MM.1S (cell line): ENCODE measurements around the gene ST6GALNAC2.

Experiments
- DNase-seq: peaks from one replicate; pipeline ENCODE4 v3.0.0-alpha.2; 2015
- H2AFZ ChIP-seq: fragments of 300-600 bp; sonication (generic); 2 replicates; pipeline ENCODE4 v1.6.0; 2016; ENCODE audit warnings: antibody characterized with exemption, low read length
- H3F3A ChIP-seq: fragments of 300-600 bp; sonication (generic); 2 replicates; pipeline ENCODE4 v1.6.1; 2016; ENCODE audit warnings: mild to moderate bottlenecking, antibody characterized with exemption, low read length, moderate library complexity, mixed read lengths; ENCODE audit not compliant: insufficient read depth
- H3K27ac ChIP-seq: fragments of 300-600 bp; sonication (generic); 2 replicates; pipeline ENCODE4 v1.5.1; 2016; ENCODE audit warnings: mild to moderate bottlenecking, low read length
- H3K27me3 ChIP-seq: fragments of 300-600 bp; sonication (generic); replicated peaks from 2 replicates; pipeline ENCODE4 v1.6.0; 2016; ENCODE audit warnings: low read length; ENCODE audit not compliant: insufficient read depth
- H3K36me3 ChIP-seq: fragments of 300-600 bp; sonication (generic); replicated peaks from 2 replicates; pipeline ENCODE4 v1.6.1; 2016; ENCODE audit warnings: mild to moderate bottlenecking, low read length, mixed read lengths; ENCODE audit not compliant: insufficient read depth
- H3K4me1 ChIP-seq: fragments of 300-600 bp; sonication (generic); 2 replicates; pipeline ENCODE4 v1.6.1; 2016; ENCODE audit warnings: low read length, mixed read lengths
- H3K4me2 ChIP-seq: fragments of 300-600 bp; sonication (generic); 2 replicates; pipeline ENCODE4 v1.6.0; 2016; ENCODE audit warnings: low read depth, low read length
- H3K4me3 ChIP-seq: fragments of 300-600 bp; sonication (generic); 2 replicates; pipeline ENCODE4 v1.5.1; 2016; ENCODE audit warnings: low read length, mixed read lengths
- H3K79me2 ChIP-seq: fragments of 300-600 bp; sonication (generic); 2 replicates; pipeline ENCODE4 v1.6.1; 2016; ENCODE audit warnings: mixed run types, low read length, mixed read lengths
- H3K9ac ChIP-seq: fragments of 300-600 bp; sonication (generic); 2 replicates; pipeline ENCODE4 v1.6.1; 2016; ENCODE audit warnings: low read length, mixed read lengths
- H3K9me2 ChIP-seq: fragments of 300-600 bp; sonication (generic); replicated peaks from 2 replicates; pipeline ENCODE4 v1.6.1; 2016; ENCODE audit warnings: mild to moderate bottlenecking, low read length, mixed read lengths; ENCODE audit not compliant: insufficient read depth
- H3K9me3 ChIP-seq: fragments of 300-600 bp; sonication (generic); replicated peaks from 2 replicates; pipeline ENCODE4 v1.6.1; 2016; ENCODE audit warnings: mild to moderate bottlenecking, low read length, mixed read lengths; ENCODE audit not compliant: insufficient read depth
- H4K20me1 ChIP-seq: fragments of 300-600 bp; sonication (generic); 2 replicates; pipeline ENCODE4 v1.6.1; 2016; ENCODE audit warnings: mild to moderate bottlenecking, low read length, moderate library complexity, mixed read lengths; ENCODE audit not compliant: insufficient read depth
- EZH2 ChIP-seq: fragments of 300-600 bp; sonication (generic); optimal IDR thresholded peaks from 2 replicates; pipeline ENCODE3; 2017; ENCODE audit warnings: low read depth, mild to moderate bottlenecking, antibody characterized with exemption, low read length, mixed read lengths
- EZH2phosphoT487 ChIP-seq: fragments of 300-600 bp; sonication (generic); IDR thresholded peaks from 2 replicates; pipeline ENCODE4 v1.6.1; 2018; ENCODE audit warnings: antibody characterized with exemption, low read length
- TF ChIP-seq, protein P1 (sequence below): fragments of 300-600 bp; sonication (generic); IDR thresholded peaks from 2 replicates; pipeline ENCODE4 v1.5.1; 2016; ENCODE audit warnings: antibody characterized with exemption, low read length, mixed read lengths

Gene ST6GALNAC2

DNA sequence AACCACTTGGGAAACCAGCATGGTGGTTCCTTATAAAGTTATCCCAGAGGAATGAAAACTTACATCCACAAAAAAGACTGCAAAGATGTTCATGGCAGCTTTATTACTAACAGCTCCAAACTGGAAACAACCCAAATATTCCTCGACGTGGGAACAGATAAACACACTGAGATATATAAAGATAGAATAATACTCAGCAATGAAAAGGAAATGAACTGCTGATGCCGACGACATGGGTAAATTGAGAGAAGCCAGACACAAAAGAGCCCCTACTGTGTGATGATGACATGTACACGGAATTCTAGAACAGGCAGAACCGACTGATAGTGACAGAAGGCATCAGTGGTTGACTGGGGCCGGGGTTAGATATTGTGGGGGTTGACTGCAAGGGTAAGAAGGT, 36.1 kb downstream of the ST6GALNAC2 start:
- H4K20me1 ChIP-seq: no peaks in the 10 kb centered on the region
- H3K36me3 ChIP-seq: no peaks in the 10 kb centered on the region
- H3K4me1 ChIP-seq: no peaks in the 10 kb centered on the region
- H3K79me2 ChIP-seq: no peaks in the 10 kb centered on the region
- peaks cover 14% of the 10 kb centered on the region for H3K27me3 ChIP-seq
- H2AFZ ChIP-seq: no peak overlapping the region
- H3K4me3 ChIP-seq: no peak overlapping the region
- no peak overlapping the region for H3K9ac ChIP-seq
- DNase-seq: no peak
- H3F3A ChIP-seq: no peaks in the 10 kb centered on the region
- no peak overlapping the region for H3K27ac ChIP-seq
- H3K9me3 ChIP-seq: no peaks in the 10 kb centered on the region
- no peaks in the 10 kb centered on the region for H3K9me2 ChIP-seq
- TF ChIP-seq, protein P1, sequence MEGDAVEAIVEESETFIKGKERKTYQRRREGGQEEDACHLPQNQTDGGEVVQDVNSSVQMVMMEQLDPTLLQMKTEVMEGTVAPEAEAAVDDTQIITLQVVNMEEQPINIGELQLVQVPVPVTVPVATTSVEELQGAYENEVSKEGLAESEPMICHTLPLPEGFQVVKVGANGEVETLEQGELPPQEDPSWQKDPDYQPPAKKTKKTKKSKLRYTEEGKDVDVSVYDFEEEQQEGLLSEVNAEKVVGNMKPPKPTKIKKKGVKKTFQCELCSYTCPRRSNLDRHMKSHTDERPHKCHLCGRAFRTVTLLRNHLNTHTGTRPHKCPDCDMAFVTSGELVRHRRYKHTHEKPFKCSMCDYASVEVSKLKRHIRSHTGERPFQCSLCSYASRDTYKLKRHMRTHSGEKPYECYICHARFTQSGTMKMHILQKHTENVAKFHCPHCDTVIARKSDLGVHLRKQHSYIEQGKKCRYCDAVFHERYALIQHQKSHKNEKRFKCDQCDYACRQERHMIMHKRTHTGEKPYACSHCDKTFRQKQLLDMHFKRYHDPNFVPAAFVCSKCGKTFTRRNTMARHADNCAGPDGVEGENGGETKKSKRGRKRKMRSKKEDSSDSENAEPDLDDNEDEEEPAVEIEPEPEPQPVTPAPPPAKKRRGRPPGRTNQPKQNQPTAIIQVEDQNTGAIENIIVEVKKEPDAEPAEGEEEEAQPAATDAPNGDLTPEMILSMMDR: no peak
- TF ChIP-seq EZH2: no peak
- no peak for TF ChIP-seq EZH2phosphoT487
- no peak overlapping the region for H3K4me2 ChIP-seq

DNA sequence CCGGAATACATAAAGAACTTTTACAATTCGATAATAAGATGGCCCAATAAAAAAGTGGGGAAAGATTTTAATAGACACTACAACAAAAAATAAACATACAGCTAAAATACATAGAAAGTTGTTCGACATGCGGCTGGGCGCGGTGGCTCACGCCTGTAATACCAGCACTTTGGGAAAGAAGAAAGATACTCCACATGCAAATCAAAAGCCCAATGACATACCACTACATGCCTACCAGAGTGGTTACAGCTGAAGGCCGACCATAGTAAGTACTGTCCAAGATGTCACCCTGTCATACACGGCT, 36.5 kb downstream of the ST6GALNAC2 start:
- H4K20me1 ChIP-seq: no peaks in the 10 kb centered on the region
- no peak overlapping the region for H3K4me2 ChIP-seq
- H3K27ac ChIP-seq: no peak overlapping the region
- no peaks in the 10 kb centered on the region for H3K79me2 ChIP-seq
- no peak overlapping the region for H2AFZ ChIP-seq
- no peak overlapping the region for H3K9ac ChIP-seq
- H3F3A ChIP-seq: no peaks in the 10 kb centered on the region
- H3K9me2 ChIP-seq: no peaks in the 10 kb centered on the region
- peaks cover 18% of the 10 kb centered on the region for H3K27me3 ChIP-seq
- no peaks in the 10 kb centered on the region for H3K9me3 ChIP-seq
- DNase-seq: no peak
- no peaks in the 10 kb centered on the region for H3K4me1 ChIP-seq
- TF ChIP-seq EZH2phosphoT487 (no peak), EZH2 (no peak)
- TF ChIP-seq, protein P1: no peak
- no peak overlapping the region for H3K4me3 ChIP-seq
- H3K36me3 ChIP-seq: no peaks in the 10 kb centered on the region

DNA sequence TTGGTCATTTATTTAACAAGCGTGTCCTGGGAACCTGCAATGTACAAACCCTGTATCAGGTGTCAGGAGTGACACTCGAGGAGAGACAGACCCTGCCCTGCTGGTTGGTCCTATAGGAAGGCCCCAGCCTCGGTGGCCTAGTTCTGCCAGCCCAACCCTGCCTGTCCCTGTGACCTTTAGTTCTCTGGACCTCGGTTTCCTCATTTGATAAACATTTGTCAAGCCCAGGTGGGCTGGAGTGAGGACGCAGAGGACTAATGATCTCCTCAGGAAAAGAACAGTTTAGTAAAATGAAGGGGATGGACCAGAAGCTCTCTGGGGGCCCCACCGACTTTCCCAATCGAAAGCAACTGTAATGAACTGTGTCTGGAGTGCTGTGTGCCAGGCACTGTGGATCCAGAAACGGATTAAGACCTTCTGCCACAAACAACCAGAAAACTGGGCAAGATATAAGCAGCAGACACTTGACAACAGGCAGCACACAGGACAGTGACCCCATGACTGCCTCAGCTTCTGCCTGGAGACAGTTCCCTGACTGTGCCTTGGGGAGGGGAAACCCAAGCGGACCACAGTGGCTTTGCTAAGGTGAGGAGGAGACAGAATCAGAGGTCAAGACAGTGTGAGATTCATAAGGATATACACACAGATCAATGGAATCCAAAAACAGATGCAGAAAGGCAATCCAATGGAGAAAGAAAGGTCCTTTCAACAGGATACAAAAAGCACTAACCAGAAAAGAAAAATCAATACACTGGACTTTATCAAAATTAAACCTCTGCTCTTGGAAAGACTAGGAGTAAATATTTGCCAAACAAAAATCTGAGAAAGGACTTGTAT, 37.1 kb downstream of the ST6GALNAC2 start:
- Histone ChIP-seq H3K4me2 (no peak overlapping the region), H3K79me2 (no peaks in the 10 kb centered on the region), H2AFZ (no peak overlapping the region), H3K9me3 (no peaks in the 10 kb centered on the region), H4K20me1 (no peaks in the 10 kb centered on the region), H3K4me3 (no peak overlapping the region), H3F3A (no peaks in the 10 kb centered on the region), H3K4me1 (no peaks in the 10 kb centered on the region), H3K9ac (no peak overlapping the region), H3K36me3 (no peaks in the 10 kb centered on the region), H3K27me3 (peaks cover 23% of the 10 kb centered on the region), H3K27ac (no peak overlapping the region), H3K9me2 (no peaks in the 10 kb centered on the region)
- DNase-seq: no peak
- TF ChIP-seq EZH2: no peak
- TF ChIP-seq, protein P1: no peak
- no peak for TF ChIP-seq EZH2phosphoT487
